DND-41 (cell line): ENCODE data around the gene JAK1.
"Not testable (repeated sequence)": the region's sequence is repeated elsewhere in the genome, so short reads cannot be mapped to it uniquely, and the experiment has no call there.

Experiments
- ATAC-seq: fragments of 200-7000 bp; cut with Tn5 transposase; 3 replicates; pipeline ENCODE4 v1.9.1; 2021; ENCODE audit warnings: low read depth; ENCODE audit not compliant: insufficient read depth
- DNase-seq: peaks from one replicate; pipeline ENCODE4 v3.0.0-alpha.2; 2020
- H2AFZ ChIP-seq: 2 replicates; pipeline ENCODE4 v1.6.0; 2012; ENCODE audit warnings: low read depth, low read length
- H3K27ac ChIP-seq: 2 replicates; pipeline ENCODE4 v1.5.1; 2012; ENCODE audit warnings: low read length, inconsistent platforms
- H3K27me3 ChIP-seq: fragments of 200-600 bp; sonication (generic); 2 replicates; pipeline ENCODE4 v1.6.0; 2012; ENCODE audit warnings: low read length, mild to moderate bottlenecking, inconsistent platforms; ENCODE audit not compliant: insufficient read depth, poor library complexity
- H3K36me3 ChIP-seq: 2 replicates; pipeline ENCODE4 v1.5.1; 2012; ENCODE audit warnings: low read length, inconsistent platforms; ENCODE audit not compliant: insufficient read depth
- H3K4me1 ChIP-seq: 2 replicates; pipeline ENCODE4 v1.5.1; 2012; ENCODE audit warnings: mild to moderate bottlenecking, low read length; ENCODE audit not compliant: insufficient read depth
- H3K4me2 ChIP-seq: 2 replicates; pipeline ENCODE4 v1.6.0; 2012; ENCODE audit warnings: mild to moderate bottlenecking, moderate library complexity, low read length, inconsistent platforms; ENCODE audit not compliant: insufficient read depth
- H3K4me3 ChIP-seq, 2 experiments: fragments of 200-600 bp in 1 of 2; shearing (Covaris generic) in 1 of 2; 2 replicates each; pipeline ENCODE4 v1.5.1; 2012 to 2016; ENCODE audit warnings: inconsistent platforms in 2 of 2, low read length in 2 of 2, mild to moderate bottlenecking in 2 of 2, low read depth in 1 of 2, moderate library complexity in 1 of 2
- H3K79me2 ChIP-seq: 2 replicates; pipeline ENCODE4 v1.6.0; 2012; ENCODE audit warnings: low read length, inconsistent platforms; ENCODE audit not compliant: insufficient read depth
- H3K9ac ChIP-seq: 2 replicates; pipeline ENCODE4 v1.6.0; 2012; ENCODE audit warnings: low read depth, mild to moderate bottlenecking, inconsistent platforms, low read length, moderate library complexity
- H3K9me3 ChIP-seq: 2 replicates; pipeline ENCODE4 v1.5.1; 2012; ENCODE audit warnings: low read length, moderate library complexity, mild to moderate bottlenecking, inconsistent platforms; ENCODE audit not compliant: insufficient read depth, severe bottlenecking
- H4K20me1 ChIP-seq: 2 replicates; pipeline ENCODE4 v1.6.0; 2012; ENCODE audit warnings: low read length; ENCODE audit not compliant: insufficient read depth
- CTCF ChIP-seq: IDR thresholded peaks from 2 replicates; pipeline ENCODE4 v1.5.1; 2012; ENCODE audit warnings: borderline replicate concordance, low read length, moderate library complexity, mild to moderate bottlenecking; ENCODE audit not compliant: poor library complexity, severe bottlenecking; ENCODE audit errors: extremely low read depth
- EZH2 ChIP-seq: IDR thresholded peaks from 3 replicates; pipeline ENCODE4 v1.6.1; 2012; ENCODE audit warnings: borderline replicate concordance, low read depth, mild to moderate bottlenecking, moderate library complexity, low read length, inconsistent platforms; ENCODE audit not compliant: severe bottlenecking

The JAK1 gene

GRCh38 chr1:64826991-64827390, 139.4 kb downstream of the JAK1 start:
- Histone ChIP-seq H2AFZ (no peak overlapping the region), H3K36me3 (no peaks in the 10 kb centered on the region; the same call in 1 of the 2 replicates), H3K9ac (no peak overlapping the region), H3K27me3 (no peaks in the 10 kb centered on the region), H3K27ac (no peak overlapping the region), H3K4me2 (no peak overlapping the region), H4K20me1 (no peaks in the 10 kb centered on the region), H3K9me3 (no peaks in the 10 kb centered on the region), H3K4me1 (no peaks in the 10 kb centered on the region), H3K4me3 (no peak overlapping the region), H3K79me2 (no peaks in the 10 kb centered on the region)
- DNase-seq (no peak), ATAC-seq (peak; percentile 12; the same call in 1 of the 3 replicates)
- TF ChIP-seq CTCF (no peak), EZH2 (no peak)

GRCh38 chr1:64823691-64824476, 142.5 kb downstream of the JAK1 start:
- no peaks in the 10 kb centered on the region for H3K36me3 ChIP-seq
- ATAC-seq, result peak; percentile 78
- DNase-seq, result peak; percentile 61
- TF ChIP-seq CTCF, result peak; percentile 93
- no peak for TF ChIP-seq EZH2
- H2AFZ ChIP-seq, result no peak overlapping the region
- H3K27ac ChIP-seq, result no peak overlapping the region
- H3K4me2 ChIP-seq, result no peak overlapping the region
- H4K20me1 ChIP-seq, result no peaks in the 10 kb centered on the region
- no peak overlapping the region for H3K9ac ChIP-seq
- H3K4me1 ChIP-seq, result no peaks in the 10 kb centered on the region
- no peaks in the 10 kb centered on the region for H3K27me3 ChIP-seq
- no peak overlapping the region for H3K4me3 ChIP-seq
- no peaks in the 10 kb centered on the region for H3K79me2 ChIP-seq
- no peaks in the 10 kb centered on the region for H3K9me3 ChIP-seq

- Histone ChIP-seq H2AFZ (no peak overlapping the region), H3K79me2 (no peaks in the 10 kb centered on the region), H3K4me3 (no peak overlapping the region), H3K27me3 (no peaks in the 10 kb centered on the region), H3K4me2 (no peak overlapping the region), H3K27ac (no peak overlapping the region), H3K4me1 (no peaks in the 10 kb centered on the region), H3K9me3 (no peaks in the 10 kb centered on the region), H3K36me3 (no peaks in the 10 kb centered on the region), H4K20me1 (no peaks in the 10 kb centered on the region), H3K9ac (no peak overlapping the region)
- ATAC-seq, result no peak
- no peak for DNase-seq
- TF ChIP-seq CTCF (no peak), EZH2 (no peak)
Measured at GRCh38 chr1:64822621-64823020, 143.7 kb downstream of the JAK1 start.

- not testable (repeated sequence) for H3K36me3 ChIP-seq, H3K79me2 ChIP-seq, H3K9me3 ChIP-seq, H3K4me3 ChIP-seq, H2AFZ ChIP-seq, ATAC-seq, H3K9ac ChIP-seq, H3K4me2 ChIP-seq, H3K27me3 ChIP-seq, H3K4me1 ChIP-seq, DNase-seq, H4K20me1 ChIP-seq, H3K27ac ChIP-seq
Measured at GRCh38 chr1:64820572-64820971, 145.8 kb downstream of the JAK1 start.

GRCh38 chr1:64817364-64817763, 149.0 kb downstream of the JAK1 start:
- H3K36me3 ChIP-seq, ATAC-seq, H3K27ac ChIP-seq, H4K20me1 ChIP-seq, H3K27me3 ChIP-seq, H2AFZ ChIP-seq, H3K4me1 ChIP-seq, H3K4me3 ChIP-seq, H3K9ac ChIP-seq, H3K4me2 ChIP-seq, H3K9me3 ChIP-seq, DNase-seq, H3K79me2 ChIP-seq: not testable (repeated sequence)
